Adipose tissue (tissue), 3 donors: Measurements from ENCODE around the gene IFIT2. TPM values are rescaled to one million over a fixed set of nuclear protein-coding genes. Genes with fewer than 3 reads are reported as not detected.
"Not testable (repeated sequence)": the region's sequence is repeated elsewhere in the genome, so short reads cannot be mapped to it uniquely, and the experiment has no call there.

Source experiments
- H3K27ac ChIP-seq: one replicate; pipeline ENCODE4 v1.5.1; 2013; ENCODE audit warnings: low read depth, low read length
- WGBS, 3 donors: extraction: QIAGEN DNeasy Blood & Tissue Kit; methylation state at CpG; one replicate each; pipeline ENCODE4 v1.1.7; 2013; 5-methylcytosine and 5-hydroxymethylcytosine counted together
- polyA plus RNA-seq, 3 donors: library from polyadenylated mRNA; stranded (reverse); fragments of 200-250 nt; gene quantifications; one replicate each; pipeline ENCODE4 v1.2.3, GENCODE V29; 2013
- donor health status: healthy with polysubstance abuse.
- donor health status: Bipolar disorder and iron deficiency.
- donor health status: healthy.

Gene IFIT2
- polyA plus RNA-seq, 3 donors, result 2.1 to 5.3 (median 2.5) TPM

DNA sequence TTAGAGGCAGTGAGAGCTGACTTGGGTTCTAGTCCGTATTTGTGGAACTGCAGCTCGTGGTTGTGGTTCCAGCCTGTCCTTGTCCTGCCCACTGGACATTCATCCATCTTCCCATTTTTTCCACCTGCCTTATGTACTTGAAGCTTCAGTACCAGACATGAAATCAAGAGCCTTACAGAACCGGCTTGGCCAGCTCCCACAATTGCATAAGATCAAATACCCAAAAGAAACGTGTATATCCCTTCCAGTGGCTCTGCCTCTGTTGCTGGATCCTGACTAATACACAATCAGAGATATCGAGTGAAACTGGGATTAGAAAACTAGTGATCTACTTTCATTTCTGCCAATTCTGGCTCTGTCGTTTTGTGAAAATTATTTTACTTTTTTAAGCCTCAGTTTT is 26.5 kb upstream of the IFIT2 start:
- 63 to 79% (median 76%) methylated on average over 6 of the region's 6 CpGs for WGBS, 3 donors
- H3K27ac ChIP-seq, result no peak overlapping the region

DNA sequence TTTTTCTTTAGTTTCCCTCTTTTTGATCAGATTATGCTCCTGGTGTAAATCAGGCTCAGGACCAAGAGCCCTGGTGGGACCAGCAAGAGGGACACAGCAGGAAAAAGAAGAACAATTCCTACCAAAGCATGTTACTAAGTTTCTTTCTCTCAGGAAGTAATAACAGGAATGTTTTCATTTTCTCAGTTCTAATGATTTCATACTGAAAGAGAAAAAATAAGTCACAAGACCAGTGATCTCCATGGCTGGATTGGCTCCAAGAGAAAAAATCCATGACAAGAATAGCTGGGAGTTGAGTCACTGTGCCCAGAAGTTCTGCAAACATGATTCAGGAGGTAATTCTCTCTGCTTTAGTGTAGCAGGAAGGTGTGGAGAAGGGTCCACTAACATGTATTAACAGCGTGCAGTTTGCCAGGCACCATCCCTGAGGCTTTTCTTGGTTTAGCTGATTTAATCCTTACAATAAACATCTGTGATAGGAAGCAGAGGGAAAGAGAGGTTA is 23.8 kb upstream of the IFIT2 start:
- WGBS, 3 donors, result 21 to 43% (median 38%) methylated on average over 1 of the region's 1 CpG
- no peak overlapping the region for H3K27ac ChIP-seq

DNA sequence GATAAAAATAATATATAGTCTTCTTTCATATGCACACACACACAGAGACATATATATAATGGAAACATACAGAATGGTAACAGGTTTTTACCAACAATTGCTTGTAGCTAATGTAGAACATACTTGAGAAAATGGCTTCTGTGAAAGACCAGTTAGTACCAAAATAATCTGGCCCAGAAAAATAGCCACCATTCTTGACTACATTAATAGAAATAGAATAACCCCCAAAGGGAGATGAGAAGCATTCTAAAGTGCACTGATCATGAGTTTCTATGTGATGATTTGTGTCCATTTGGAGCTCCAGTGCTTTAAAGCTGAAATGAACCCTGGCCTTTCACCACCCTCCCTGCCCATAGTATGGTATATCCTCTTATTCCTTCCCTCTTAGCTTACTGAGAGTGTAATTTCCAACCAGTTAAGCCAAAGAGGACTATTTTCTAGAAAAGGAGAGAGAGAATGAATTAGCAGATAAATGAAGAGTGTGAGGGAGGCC is 22.9 kb upstream of the IFIT2 start:
- no peak overlapping the region for H3K27ac ChIP-seq

DNA sequence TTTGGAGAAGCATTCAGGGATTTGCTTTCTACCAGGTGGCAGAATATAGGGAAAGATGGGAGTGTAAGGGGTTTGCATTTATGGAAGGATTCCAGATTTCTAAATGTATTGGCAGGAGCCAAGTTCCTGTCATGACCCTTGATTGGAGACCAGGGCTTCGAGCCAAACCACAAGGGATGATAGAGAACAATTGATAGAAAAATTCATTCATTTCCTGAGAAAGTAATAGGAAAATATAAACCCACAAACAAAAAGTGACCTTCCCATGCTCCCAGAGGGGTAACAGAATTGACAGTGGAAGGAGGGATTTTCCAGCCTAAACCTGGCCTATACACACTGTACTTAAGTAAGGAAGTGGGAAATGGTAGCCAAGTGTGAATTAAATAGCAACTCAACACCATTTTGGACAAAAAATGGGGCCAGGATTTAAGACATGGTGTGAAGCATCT is 22.4 kb upstream of the IFIT2 start:
- 18 to 30% (median 28%) methylated on average over 1 of the region's 1 CpG for WGBS, 3 donors
- H3K27ac ChIP-seq, result no peak overlapping the region

DNA sequence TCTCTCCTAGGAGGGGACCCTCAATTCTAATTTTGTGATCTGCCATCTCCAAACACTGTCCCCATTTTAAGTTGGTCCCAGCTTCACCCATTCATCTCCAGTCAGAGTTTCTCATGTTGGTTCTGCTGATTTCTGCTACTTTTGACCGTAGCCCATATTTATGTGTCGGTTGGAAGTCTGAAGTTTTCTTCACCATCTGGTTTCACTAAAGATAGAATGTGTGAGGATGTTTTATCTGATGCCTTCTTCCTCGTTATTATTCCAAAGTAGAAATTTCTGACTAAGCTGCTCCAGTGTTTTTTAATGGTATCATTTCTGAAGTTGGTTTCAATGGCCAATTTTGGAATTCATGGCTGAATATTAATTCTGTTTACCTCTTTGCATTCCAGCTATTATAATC is 21.3 kb upstream of the IFIT2 start:
- H3K27ac ChIP-seq, result no peak overlapping the region
- WGBS, 3 donors, result 79 to 91% (median 81%) methylated on average over 3 of the region's 3 CpGs

DNA sequence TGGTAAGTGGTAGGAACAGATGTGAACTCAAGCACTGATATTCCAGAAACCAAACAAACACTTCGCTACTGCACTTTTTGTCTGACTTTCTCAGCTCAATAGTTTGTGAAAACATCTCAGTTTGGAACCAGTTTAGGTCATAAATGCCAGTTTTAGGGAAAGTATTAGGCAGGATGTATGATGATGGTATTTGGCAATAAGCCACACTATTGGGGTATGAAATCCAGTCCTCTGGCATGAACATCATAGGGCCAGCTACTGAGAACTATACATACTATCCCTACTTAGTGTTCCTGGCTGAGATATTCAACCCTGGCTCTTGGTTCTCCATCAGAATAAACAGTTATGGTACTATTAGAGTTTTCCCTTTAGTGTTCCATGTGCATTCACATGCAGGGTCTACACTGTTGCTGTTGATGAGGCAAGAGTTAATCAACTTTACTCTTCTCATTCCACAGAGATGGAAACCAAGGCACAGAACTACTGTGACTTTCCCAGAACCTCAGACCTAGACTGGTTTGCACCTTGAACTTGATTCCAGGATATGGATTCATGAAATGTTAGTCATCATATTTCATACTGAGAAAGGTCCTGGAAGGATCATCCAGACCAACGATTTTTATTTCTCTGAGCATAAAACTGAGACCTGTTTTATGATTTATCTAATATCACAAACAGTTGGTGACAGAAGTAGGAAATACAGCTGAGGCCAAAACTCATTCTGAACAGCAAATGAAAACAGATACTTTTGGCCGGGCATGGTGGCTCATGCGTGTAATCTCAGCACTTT is 20.0 kb upstream of the IFIT2 start:
- no peak overlapping the region for H3K27ac ChIP-seq
- WGBS, 3 donors, result 81 to 86% (median 83%) methylated on average over 4 of the region's 4 CpGs

DNA sequence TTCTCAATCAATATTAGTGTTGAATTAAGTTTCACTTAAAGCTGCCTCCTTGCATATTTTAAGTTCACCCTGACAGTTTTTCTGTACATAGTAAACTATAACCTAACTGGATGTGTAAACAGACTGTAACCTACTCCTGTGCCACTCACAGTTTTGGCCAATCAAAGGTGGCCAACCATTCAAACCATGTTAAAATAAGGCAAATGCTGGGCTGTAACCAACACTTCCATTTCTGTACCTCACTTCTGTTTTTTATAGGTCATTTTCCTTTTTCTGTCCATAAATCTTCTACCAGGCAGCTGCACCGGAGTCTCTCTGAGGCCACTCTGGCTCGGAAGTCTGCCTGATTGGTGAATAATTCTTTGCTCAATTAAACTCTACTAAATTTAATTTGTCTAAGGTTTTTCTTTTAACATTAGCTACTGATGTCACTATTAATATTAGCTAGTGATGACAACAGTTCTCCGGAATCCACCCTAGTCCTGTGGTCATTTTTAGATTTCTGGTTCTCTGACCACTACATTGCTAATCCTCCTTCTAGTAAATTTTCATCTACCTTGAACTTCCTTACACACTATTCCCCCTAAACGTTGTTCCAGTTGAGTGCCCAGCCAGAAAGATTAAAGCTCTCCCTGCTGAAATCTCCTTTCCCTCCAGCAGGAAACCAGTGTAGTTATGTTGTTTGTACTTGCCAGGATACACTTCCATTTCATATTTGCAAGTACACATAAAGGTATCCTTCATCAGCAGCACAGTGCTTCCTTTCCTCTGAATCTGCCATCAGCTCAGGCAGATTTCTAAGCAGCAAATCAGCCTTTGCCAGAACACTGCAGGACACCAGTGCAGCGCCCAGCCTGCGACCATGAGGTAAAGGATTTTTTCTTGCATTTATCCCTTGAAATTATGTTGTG is 18.6 kb upstream of the IFIT2 start:
- WGBS, 3 donors, result 22 to 48% (median 31%) methylated on average over 6 of the region's 6 CpGs
- no peak overlapping the region for H3K27ac ChIP-seq

DNA sequence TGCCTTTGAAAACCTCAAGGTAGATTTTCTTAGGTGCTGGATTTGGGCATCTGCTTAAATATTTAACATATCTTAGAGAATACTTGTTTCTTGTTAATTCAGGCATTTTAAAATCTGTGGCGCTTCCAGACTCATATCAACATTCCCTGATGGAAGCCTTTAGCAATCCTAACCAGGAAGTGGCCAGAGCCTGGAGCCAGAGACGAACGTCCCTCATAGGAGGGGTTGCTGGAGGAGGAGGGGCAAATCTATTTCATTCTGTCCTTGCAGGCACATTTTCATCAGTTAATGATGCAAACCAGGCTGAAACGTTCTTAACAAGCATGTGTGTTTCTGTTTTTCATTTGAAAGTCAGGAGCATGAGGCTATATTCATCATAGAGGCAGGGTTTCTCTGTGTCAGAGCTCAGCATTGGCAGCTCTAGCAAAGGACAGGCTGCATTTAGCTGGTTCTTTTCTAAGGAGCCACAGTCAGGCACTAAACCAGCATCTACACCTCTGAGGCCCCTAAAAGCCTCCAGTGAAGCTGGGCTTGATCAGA is 17.8 kb upstream of the IFIT2 start:
- no peak overlapping the region for H3K27ac ChIP-seq
- 15 to 25% (median 23%) methylated on average over 4 of the region's 4 CpGs for WGBS, 3 donors

DNA sequence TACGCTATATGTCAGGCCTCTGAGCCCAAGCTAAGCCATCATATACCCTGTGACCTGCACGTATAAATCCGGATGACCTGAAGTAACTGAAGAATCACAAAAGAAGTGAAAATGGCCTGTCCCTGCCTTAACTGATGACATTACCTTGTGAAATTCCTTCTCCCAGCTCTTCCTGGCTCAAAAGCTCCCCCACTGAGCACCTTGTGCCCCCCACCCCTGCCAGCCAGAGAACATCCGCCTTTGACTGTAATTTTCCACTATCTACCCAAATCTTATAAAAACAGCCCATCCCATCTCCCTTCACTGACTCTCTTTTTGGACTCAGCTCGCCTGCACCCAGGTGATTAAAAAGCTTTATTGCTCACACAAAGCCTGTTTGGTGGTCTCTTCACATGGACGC is 17.1 kb upstream of the IFIT2 start:
- 92 to 93% (median 93%) methylated on average over 6 of the region's 6 CpGs for WGBS, 3 donors
- not testable (repeated sequence) for H3K27ac ChIP-seq

DNA sequence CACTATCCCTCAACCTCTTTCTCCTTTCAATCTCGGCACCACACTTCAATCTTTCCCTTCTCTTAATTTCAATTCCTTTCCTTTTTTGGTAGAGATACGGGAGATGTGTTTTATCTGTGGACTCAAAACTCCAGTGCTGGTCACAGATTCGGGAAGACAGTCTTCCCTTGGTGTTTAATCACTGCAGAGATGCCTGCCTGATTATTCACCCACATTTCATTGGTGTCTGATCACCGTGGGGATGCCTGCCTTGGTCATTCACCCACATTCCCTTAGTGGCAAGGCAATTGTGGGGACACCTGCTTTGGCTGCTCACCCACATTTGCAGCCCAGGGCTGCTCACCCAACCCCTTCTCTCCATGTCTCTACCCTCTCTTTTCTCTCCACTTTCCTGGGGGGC is 16.5 kb upstream of the IFIT2 start:
- WGBS, 3 donors, result 85 to 87% (median 86%) methylated on average over 4 of the region's 4 CpGs
- not testable (repeated sequence) for H3K27ac ChIP-seq

DNA sequence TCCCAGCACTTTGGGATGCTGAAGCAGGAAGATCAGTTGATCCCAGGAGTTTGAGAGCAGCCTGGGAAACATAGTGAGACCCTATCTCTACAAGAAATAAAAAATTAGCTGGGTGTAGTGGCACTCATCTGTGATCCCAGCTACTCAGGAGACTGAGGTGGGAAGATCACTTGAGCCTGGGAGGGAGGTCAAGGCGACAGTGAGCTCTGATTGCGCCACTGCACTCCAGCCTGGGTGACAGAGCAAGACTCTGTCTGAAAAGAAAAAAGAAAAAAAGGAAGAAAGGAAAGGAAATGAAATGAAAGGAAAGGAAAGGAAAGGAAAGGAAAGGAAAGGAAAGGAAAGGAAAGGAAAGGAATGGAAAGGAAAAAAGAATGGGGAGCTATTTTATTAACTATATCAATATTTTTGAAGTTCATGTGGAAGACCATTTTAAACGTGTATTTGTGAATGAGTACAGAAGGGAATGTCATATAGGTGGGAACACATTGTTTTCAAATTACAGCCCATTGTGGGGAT is 7.1 kb upstream of the IFIT2 start:
- no peak overlapping the region for H3K27ac ChIP-seq
- WGBS, 3 donors, result 74 to 82% (median 77%) methylated on average over 3 of the region's 3 CpGs

DNA sequence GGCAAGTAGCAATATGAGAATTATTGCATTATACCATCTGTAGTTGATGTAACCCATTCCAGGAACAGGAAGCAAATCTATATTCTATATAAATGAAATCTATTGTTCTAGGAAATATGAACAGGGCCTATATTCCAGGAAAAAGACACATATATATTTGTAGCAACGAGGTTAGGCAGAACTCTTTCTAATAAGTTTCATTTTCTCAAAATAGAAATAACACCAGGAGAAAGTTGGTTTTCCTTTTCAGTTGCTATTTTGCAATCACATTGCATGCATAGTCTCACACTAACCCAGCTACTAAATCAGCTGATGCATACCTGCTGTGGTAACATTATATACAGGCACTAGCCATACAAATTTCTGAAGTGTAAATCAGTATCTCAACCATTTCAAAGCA is 6.2 kb upstream of the IFIT2 start:
- H3K27ac ChIP-seq, result no peak overlapping the region

DNA sequence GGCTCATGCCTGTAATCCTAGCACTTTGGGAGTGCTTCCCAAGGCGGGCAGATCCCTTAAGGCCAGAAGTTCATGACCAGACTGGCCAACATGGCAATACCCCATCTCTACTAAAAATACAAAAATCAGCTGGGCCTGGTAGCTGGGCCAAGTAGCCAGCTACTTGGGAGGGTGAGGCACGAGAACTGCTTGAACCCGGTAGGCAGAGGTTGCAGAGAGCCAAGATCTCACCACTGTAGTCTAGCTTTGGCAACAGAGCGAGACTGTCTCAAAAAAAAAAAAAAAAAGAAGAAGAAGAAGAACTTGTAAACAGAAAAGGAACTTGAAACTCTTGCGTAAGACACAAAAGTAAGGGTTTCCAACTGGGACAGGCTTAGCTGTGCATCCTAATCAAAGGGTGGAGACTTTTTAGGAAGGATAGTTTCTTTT is 5.6 kb upstream of the IFIT2 start:
- WGBS, 3 donors, result 22 to 77% (median 34%) methylated on average over 5 of the region's 5 CpGs
- H3K27ac ChIP-seq, result no peak overlapping the region

More for the DNA sequence above, 6.2 kb upstream of the IFIT2 start:
- 9 to 61% (median 39%) methylated on average over 1 of the region's 1 CpG for WGBS, 3 donors

DNA sequence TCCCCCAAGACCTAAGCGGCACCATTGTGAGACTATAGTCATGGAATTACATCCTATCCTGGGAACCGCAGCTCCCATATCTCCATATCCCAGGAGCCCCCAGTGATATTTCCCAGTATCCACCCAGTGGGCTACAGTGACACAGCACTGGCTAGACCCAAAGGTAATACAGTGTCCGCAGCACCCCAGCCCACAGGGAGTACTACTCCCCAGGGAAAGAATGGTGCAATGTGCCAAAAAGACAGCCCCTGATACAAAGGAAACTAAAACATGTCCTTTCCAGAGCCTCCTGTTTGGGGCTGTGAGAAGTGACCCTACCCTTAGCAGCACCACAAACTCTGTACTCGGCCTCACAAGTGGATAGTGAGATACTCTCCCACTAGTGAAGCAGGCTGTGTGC is 4.5 kb upstream of the IFIT2 start:
- 97 to 99% (median 98%) methylated on average over 4 of the region's 4 CpGs for WGBS, 3 donors
- H3K27ac ChIP-seq, result no peak overlapping the region

DNA sequence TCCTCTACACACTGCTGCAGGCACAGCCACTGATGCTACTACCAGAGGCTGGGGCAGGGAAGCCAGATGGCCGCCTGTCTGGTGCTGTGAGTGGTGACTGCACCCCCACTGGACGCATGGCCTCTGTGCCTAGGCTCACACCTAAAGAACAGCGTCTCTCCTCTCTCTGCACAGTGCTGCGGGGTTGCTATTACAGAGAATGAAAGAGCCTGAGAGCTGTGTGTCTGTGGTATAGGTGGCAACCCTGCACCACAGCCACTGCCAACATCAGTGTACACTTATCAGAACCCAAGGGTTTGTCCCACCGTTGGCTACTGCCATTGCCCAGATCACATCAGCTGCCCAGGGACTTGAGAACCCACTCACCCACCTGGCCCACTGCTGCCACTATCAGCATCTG is 4.1 kb upstream of the IFIT2 start:
- WGBS, 3 donors, result 94 to 97% (median 96%) methylated on average over 5 of the region's 5 CpGs
- no peak overlapping the region for H3K27ac ChIP-seq

DNA sequence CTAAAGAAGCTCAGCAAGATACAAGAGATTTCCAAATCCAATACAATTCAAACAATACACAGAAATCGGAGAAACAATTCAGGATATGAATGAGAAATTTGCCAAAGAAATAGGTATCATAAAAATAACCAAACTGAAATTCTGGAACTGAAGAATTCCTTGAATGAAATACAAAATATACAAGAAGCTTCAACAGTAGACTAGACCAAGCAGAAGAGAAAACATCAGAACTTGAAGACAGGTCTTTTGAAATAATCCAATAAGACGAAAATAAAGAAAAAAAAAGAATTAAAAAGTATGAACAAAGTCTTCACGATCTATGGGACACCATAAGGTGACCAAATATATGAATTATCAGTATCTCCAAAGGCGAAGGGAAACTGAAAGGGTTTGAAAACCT is 2.8 kb upstream of the IFIT2 start:
- WGBS, 3 donors, result 72 to 98% (median 81%) methylated on average over 4 of the region's 4 CpGs
- H3K27ac ChIP-seq, result no peak overlapping the region

DNA sequence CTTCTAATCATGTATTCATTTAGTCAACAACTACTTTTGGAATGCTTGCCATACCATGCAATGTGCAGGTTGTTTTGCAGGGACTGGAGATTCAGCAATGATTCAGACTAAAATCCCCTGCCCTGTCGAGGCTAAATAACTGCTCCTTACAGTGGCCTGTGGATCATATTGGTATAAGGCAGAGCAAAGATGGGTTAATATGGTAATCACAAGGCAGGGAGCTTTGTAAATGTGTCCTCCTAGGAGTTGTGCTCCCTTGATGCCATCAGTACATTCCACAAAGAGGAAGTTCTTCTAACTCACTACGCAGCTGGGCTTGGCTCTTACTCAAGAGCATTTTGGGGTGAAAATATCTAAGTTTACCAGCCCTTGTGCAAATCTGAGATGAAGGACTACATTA is 614 bp upstream of the IFIT2 start:
- WGBS, 3 donors, result 0 to 15% (median 2%) methylated on average over 2 of the region's 2 CpGs
- H3K27ac ChIP-seq, result no peak overlapping the region

DNA sequence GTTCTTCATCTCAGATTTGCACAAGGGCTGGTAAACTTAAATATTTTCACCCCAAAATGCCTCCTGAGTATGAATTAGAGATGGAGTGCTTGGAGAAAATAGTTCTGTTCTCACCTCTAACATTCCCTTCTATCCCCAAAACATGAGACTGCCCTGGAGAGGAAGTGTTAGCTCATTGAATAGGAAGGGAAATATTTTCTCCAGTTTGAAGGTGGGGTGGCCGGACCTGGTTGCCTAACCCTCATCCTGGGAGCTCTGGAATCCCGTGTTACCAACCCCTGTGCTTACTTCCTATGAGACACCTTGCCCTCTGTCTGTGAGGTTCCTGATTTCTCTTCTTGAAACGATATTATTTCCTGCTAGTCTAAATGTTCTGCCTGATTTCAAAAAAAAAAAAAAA is 779 bp downstream of the IFIT2 start:
- WGBS, 3 donors, result 1 to 35% (median 4%) methylated on average over 3 of the region's 3 CpGs
- H3K27ac ChIP-seq, result peak overlapping the region; percentile 61

DNA sequence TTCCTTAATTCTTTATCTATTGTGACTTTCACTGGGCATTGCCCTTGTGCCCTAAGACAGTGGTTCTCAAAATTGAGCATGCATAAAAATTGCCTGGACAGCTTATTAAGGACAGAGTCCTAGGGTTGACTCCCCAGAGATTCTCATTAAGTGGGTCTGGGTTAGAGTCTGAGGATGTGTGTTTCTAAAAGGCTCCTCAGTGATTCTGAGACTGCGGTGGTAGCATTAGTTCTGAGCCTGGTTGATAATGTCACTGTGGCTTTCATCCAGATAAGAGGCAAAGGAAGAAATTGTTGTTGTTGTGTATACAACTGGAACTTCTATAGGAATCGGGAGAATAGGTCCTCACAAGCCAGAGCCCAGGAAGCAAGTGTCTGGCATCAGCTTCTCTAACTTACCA is 1.3 kb downstream of the IFIT2 start:
- 36 to 75% (median 51%) methylated on average over 2 of the region's 2 CpGs for WGBS, 3 donors
- H3K27ac ChIP-seq, result no peak overlapping the region
